ENCODE measurements around the gene FBXW11.

DNA sequence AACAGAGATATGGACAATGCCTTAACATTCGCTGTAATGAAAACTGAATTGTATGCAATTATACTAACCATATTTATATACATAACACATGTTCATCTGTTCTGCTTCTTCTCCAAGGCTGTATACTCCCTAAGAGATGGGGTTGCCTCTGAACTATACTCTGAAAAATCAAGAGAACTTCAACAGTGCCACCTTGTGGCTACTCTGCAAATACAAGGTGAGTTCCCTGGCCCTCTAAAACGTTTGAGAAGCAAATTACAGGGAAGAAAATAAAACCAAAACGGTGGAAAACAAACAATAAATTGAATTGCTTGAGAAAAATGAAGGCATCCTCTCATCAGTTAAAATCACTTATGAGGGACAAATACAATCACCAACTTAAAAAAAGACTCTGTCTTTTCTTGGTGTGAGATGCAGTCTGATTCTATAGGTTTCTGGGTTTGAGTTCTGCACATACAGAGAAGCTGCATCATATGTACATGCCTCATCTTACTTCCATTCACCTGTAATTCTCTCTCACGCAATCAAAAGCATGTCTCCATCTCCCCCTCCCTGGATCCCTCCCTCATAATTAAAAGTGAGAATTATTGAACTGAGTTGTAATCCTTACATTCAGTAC, 98.6 kb downstream of the FBXW11 start:
- TF ChIP-seq, protein P1, sequence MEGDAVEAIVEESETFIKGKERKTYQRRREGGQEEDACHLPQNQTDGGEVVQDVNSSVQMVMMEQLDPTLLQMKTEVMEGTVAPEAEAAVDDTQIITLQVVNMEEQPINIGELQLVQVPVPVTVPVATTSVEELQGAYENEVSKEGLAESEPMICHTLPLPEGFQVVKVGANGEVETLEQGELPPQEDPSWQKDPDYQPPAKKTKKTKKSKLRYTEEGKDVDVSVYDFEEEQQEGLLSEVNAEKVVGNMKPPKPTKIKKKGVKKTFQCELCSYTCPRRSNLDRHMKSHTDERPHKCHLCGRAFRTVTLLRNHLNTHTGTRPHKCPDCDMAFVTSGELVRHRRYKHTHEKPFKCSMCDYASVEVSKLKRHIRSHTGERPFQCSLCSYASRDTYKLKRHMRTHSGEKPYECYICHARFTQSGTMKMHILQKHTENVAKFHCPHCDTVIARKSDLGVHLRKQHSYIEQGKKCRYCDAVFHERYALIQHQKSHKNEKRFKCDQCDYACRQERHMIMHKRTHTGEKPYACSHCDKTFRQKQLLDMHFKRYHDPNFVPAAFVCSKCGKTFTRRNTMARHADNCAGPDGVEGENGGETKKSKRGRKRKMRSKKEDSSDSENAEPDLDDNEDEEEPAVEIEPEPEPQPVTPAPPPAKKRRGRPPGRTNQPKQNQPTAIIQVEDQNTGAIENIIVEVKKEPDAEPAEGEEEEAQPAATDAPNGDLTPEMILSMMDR (IDR thresholded peaks at IDR 0.05; ENCODE audit: low read depth, low read length, poor library complexity, severe bottlenecking): peak; percentile 89
- TF ChIP-seq EZH2phosphoT487 (IDR thresholded peaks at IDR 0.05; ENCODE audit: borderline replicate concordance, low read length): no peak
